ENCODE data around the gene PRRT1. TPM values are rescaled to one million over a fixed set of nuclear protein-coding genes. Genes with fewer than 3 reads are reported as not detected.

PRRT1 gene
- total and polyA plus RNA-seq, 2 experiments from 2014 or later: 0.10 to 4.0 TPM

GRCh38 chr6:32118782-32119628, 32.7 kb downstream of the PRRT1 start:
- Histone ChIP-seq H3K9me2 (replicated peaks; ENCODE audit: insufficient read depth) (no peaks in the 10 kb centered on the region), H3K4me3 (no peak overlapping the region), H3K79me2 (peaks cover 2% of the 10 kb centered on the region), H3K4me1 (ENCODE audit: insufficient read depth) (peaks cover 10% of the 10 kb centered on the region), H2AFZ (no peak overlapping the region), H3K9me3 (ENCODE audit: low read depth) (no peaks in the 10 kb centered on the region), H3K4me2 (peak overlapping the region; percentile 74), H3K36me3 (replicated peaks; ENCODE audit: insufficient read depth, low read depth) (no peaks in the 10 kb centered on the region), H3K27me3 (no peaks in the 10 kb centered on the region), H4K20me1 (ENCODE audit: insufficient read depth, poor library complexity, severe bottlenecking) (no peaks in the 10 kb centered on the region), H3K27ac (peak overlapping the region; percentile 90)
- TF ChIP-seq CTCF (IDR thresholded peaks at IDR 0.05; ENCODE audit: poor library complexity) (peak; percentile 86), EZH2phosphoT487 (IDR thresholded peaks at IDR 0.05; ENCODE audit: low read depth, severe bottlenecking, unreplicated experiment) (no peak)
- peak; percentile 92 for DNase-seq (ENCODE audit: low spot score)
- WGBS (ENCODE audit: low lambda C conversion rate, missing lambda C conversion rate): 14% methylated on average over 17 of the region's 17 CpGs

GRCh38 chr6:32117461-32117860, 34.3 kb downstream of the PRRT1 start:
- Histone ChIP-seq H3K4me1 (ENCODE audit: insufficient read depth) (peaks cover 20% of the 10 kb centered on the region), H4K20me1 (ENCODE audit: insufficient read depth, poor library complexity, severe bottlenecking) (no peaks in the 10 kb centered on the region), H3K4me2 (no peak overlapping the region), H3K9me2 (replicated peaks; ENCODE audit: insufficient read depth) (no peaks in the 10 kb centered on the region), H3K79me2 (no peaks in the 10 kb centered on the region), H3K36me3 (replicated peaks; ENCODE audit: insufficient read depth, low read depth) (no peaks in the 10 kb centered on the region), H3K27me3 (no peaks in the 10 kb centered on the region), H3K4me3 (no peak overlapping the region), H3K27ac (no peak overlapping the region), H2AFZ (no peak overlapping the region), H3K9me3 (ENCODE audit: low read depth) (no peaks in the 10 kb centered on the region)
- WGBS (ENCODE audit: low lambda C conversion rate, missing lambda C conversion rate): 91% methylated on average over 9 of the region's 9 CpGs
- no peak for DNase-seq (ENCODE audit: low spot score)
- TF ChIP-seq EZH2phosphoT487 (IDR thresholded peaks at IDR 0.05; ENCODE audit: low read depth, severe bottlenecking, unreplicated experiment) (no peak), EZH2 (IDR thresholded peaks at IDR 0.05; ENCODE audit: borderline replicate concordance) (no peak), CTCF (IDR thresholded peaks at IDR 0.05; ENCODE audit: poor library complexity) (no peak)

GRCh38 chr6:32116674-32117073, 35.1 kb downstream of the PRRT1 start:
- Histone ChIP-seq H2AFZ (no peak overlapping the region), H3K79me2 (no peaks in the 10 kb centered on the region), H3K4me2 (no peak overlapping the region), H3K9me2 (replicated peaks; ENCODE audit: insufficient read depth) (no peaks in the 10 kb centered on the region), H3K27ac (no peak overlapping the region), H3K36me3 (replicated peaks; ENCODE audit: insufficient read depth, low read depth) (no peaks in the 10 kb centered on the region), H3K9me3 (ENCODE audit: low read depth) (no peaks in the 10 kb centered on the region), H3K4me1 (ENCODE audit: insufficient read depth) (peaks cover 20% of the 10 kb centered on the region), H3K4me3 (no peak overlapping the region), H3K27me3 (no peaks in the 10 kb centered on the region), H4K20me1 (ENCODE audit: insufficient read depth, poor library complexity, severe bottlenecking) (no peaks in the 10 kb centered on the region)
- WGBS (ENCODE audit: low lambda C conversion rate, missing lambda C conversion rate): 84% methylated on average over 7 of the region's 7 CpGs
- no peak for DNase-seq (ENCODE audit: low spot score)
- peak; percentile 34 for TF ChIP-seq CTCF (IDR thresholded peaks at IDR 0.05; ENCODE audit: poor library complexity)
- TF ChIP-seq EZH2phosphoT487 (IDR thresholded peaks at IDR 0.05; ENCODE audit: low read depth, severe bottlenecking, unreplicated experiment): no peak
